Keratinocyte (primary cell): ENCODE results near the gene IFITM10. TPM values are rescaled to one million over a fixed set of nuclear protein-coding genes. Genes with fewer than 3 reads are reported as not detected.

Source experiments
- DNase-seq: peaks from one replicate; pipeline ENCODE4 v3.0.0-alpha.2; 2011; ENCODE audit warnings: low read depth, missing footprints, low spot score
- FAIRE-seq: peaks from 2 replicates; lab custom pipeline; 2011; peaks lifted over from hg19 to GRCh38; lab: Jason Lieb, UNC
- H2AFZ ChIP-seq: 2 replicates; pipeline ENCODE4 v1.6.0; 2012; ENCODE audit warnings: low read length, control low read depth, inconsistent platforms; ENCODE audit not compliant: control insufficient read depth
- H3K27ac ChIP-seq: 2 replicates; pipeline ENCODE4 v1.5.1; 2011; ENCODE audit warnings: low read length; ENCODE audit not compliant: control insufficient read depth, insufficient read depth
- H3K27me3 ChIP-seq: 3 replicates; pipeline ENCODE4 v1.6.0; 2011; ENCODE audit warnings: low read length; ENCODE audit not compliant: control insufficient read depth, insufficient read depth; ENCODE audit errors: extremely low read depth
- H3K36me3 ChIP-seq, 2 experiments: 2 replicates in 1 of 2; 3 replicates in 1 of 2; pipeline ENCODE4 v1.5.1; 2011; ENCODE audit warnings: low read length in 2 of 2, mild to moderate bottlenecking in 1 of 2; ENCODE audit not compliant: control insufficient read depth in 2 of 2, insufficient read depth in 2 of 2; ENCODE audit errors: extremely low read depth in 1 of 2
- H3K4me1 ChIP-seq: 3 replicates; pipeline ENCODE4 v1.5.1; 2011; ENCODE audit warnings: low read length; ENCODE audit not compliant: control insufficient read depth, insufficient read depth; ENCODE audit errors: extremely low read depth
- H3K4me2 ChIP-seq: 3 replicates; pipeline ENCODE4 v1.6.0; 2011; ENCODE audit warnings: low read depth, low read length; ENCODE audit not compliant: control insufficient read depth, insufficient read depth; ENCODE audit errors: extremely low read depth
- H3K4me3 ChIP-seq, 3 experiments: fragments of 200-600 bp in 1 of 3; sonication (generic) in 1 of 3; 2 replicates in 2 of 3; 3 replicates in 1 of 3; pipeline ENCODE4 v1.5.1; 2011 to 2016; ENCODE audit warnings: low read length in 3 of 3, mild to moderate bottlenecking in 3 of 3, control low read depth in 2 of 3, inconsistent platforms in 1 of 3, low read depth in 1 of 3, mixed read lengths in 1 of 3, mixed run types in 1 of 3, moderate library complexity in 1 of 3; ENCODE audit not compliant: control insufficient read depth in 2 of 3, insufficient read depth in 2 of 3; ENCODE audit errors: extremely low read depth in 1 of 3
- H3K79me2 ChIP-seq: 2 replicates; pipeline ENCODE4 v1.6.0; 2012; ENCODE audit warnings: low read length; ENCODE audit not compliant: control insufficient read depth, insufficient read depth
- H3K9ac ChIP-seq: 3 replicates; pipeline ENCODE4 v1.6.0; 2011; ENCODE audit warnings: low read length; ENCODE audit not compliant: control insufficient read depth, insufficient read depth; ENCODE audit errors: extremely low read depth
- H3K9me1 ChIP-seq: 3 replicates; pipeline ENCODE4 v1.6.0; 2011; ENCODE audit warnings: low read length; ENCODE audit not compliant: control insufficient read depth, insufficient read depth; ENCODE audit errors: extremely low read depth
- H3K9me3 ChIP-seq: 2 replicates; pipeline ENCODE4 v1.5.1; 2012; ENCODE audit warnings: low read depth, low read length; ENCODE audit not compliant: control insufficient read depth
- H4K20me1 ChIP-seq: 3 replicates; pipeline ENCODE4 v1.6.0; 2011; ENCODE audit warnings: low read length; ENCODE audit not compliant: control insufficient read depth, insufficient read depth; ENCODE audit errors: extremely low read depth
- EZH2 ChIP-seq: IDR thresholded peaks from one replicate; pipeline ENCODE4 v1.6.1; 2012; ENCODE audit warnings: inconsistent platforms, mild to moderate bottlenecking, low read length, moderate library complexity
- dilution Hi-C: fragments of 300-500 bp; cut with MboI; formaldehyde crosslinking; loops from one replicate; pipeline ENCODE4 v1.7.0; 2020; ENCODE audit warnings: low sequenced_read_pairs; ENCODE audit not compliant: extremely low pct_ligation_motif_present
- polyA plus RNA-seq, 5 experiments: library from polyadenylated mRNA; depleted of rRNA in 3 of 5; stranded (reverse) in 3 of 5; stranded (forward) in 1 of 5; unstranded in 1 of 5; fragments of >200 nt; gene quantifications; 1 replicate in 1 of 5; 2 replicates in 3 of 5; 3 replicates in 1 of 5; pipeline versions ENCODE4 v1.2.1 to v1.2.3, GENCODE V29; 2011 to 2012; ENCODE audit warnings: missing spikeins in 2 of 5, low read depth in 1 of 5, low replicate concordance in 1 of 5
- TF ChIP-seq, protein P1 (sequence below), 3 experiments: IDR thresholded peaks in 1 of 3; conservative IDR thresholded peaks in 1 of 3; optimal IDR thresholded peaks in 1 of 3; 2 replicates in 2 of 3; 3 replicates in 1 of 3; pipeline versions ENCODE3 to v1.5.1; 2011; ENCODE audit warnings: low read length in 3 of 3, mild to moderate bottlenecking in 3 of 3, moderate library complexity in 2 of 3, control low read depth in 1 of 3, inconsistent platforms in 1 of 3; ENCODE audit not compliant: insufficient read depth in 2 of 3; ENCODE audit errors: extremely low read depth in 1 of 3

IFITM10 gene
- polyA plus RNA-seq, 1 donor (not counting 4 experiments of a cell fraction or from before 2014, with no cell fraction given): 0.14 TPM

DNA sequence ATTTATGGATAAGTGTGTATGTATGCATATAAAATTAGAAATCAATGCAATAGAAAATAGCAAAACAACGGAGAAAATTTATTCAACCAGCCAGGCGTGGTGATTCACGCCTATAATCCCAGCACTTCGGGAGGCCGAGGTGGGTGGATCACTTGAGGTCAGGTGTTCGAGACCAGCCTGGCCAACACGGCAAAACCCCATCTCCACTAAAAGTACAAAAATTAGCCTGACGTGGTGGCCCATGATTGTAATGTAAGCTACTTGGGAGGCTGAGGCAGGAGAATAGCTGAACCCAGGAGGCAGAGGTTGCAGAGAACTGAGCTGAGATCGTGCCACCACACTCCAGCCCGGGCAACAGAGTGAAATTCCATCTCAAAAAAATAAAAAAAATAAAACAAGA is 47.9 kb downstream of the IFITM10 start:
- no peaks in the 10 kb centered on the region for H3K79me2 ChIP-seq
- H3K4me1 ChIP-seq: peaks cover 8% of the 10 kb centered on the region
- no peak overlapping the region for H3K4me3 ChIP-seq
- no peaks in the 10 kb centered on the region for H3K9me3 ChIP-seq
- H2AFZ ChIP-seq: no peak overlapping the region
- no peak overlapping the region for H3K9ac ChIP-seq
- DNase-seq (no peak), FAIRE-seq (no peak)
- no peaks in the 10 kb centered on the region for H3K27me3 ChIP-seq
- H3K9me1 ChIP-seq: no peaks in the 10 kb centered on the region
- TF ChIP-seq, protein P1, sequence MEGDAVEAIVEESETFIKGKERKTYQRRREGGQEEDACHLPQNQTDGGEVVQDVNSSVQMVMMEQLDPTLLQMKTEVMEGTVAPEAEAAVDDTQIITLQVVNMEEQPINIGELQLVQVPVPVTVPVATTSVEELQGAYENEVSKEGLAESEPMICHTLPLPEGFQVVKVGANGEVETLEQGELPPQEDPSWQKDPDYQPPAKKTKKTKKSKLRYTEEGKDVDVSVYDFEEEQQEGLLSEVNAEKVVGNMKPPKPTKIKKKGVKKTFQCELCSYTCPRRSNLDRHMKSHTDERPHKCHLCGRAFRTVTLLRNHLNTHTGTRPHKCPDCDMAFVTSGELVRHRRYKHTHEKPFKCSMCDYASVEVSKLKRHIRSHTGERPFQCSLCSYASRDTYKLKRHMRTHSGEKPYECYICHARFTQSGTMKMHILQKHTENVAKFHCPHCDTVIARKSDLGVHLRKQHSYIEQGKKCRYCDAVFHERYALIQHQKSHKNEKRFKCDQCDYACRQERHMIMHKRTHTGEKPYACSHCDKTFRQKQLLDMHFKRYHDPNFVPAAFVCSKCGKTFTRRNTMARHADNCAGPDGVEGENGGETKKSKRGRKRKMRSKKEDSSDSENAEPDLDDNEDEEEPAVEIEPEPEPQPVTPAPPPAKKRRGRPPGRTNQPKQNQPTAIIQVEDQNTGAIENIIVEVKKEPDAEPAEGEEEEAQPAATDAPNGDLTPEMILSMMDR (optimal IDR thresholded peaks at IDR 0.05 in 1 of 3, IDR thresholded peaks at IDR 0.05 in 1 of 3, conservative IDR thresholded peaks at IDR 0.05 in 1 of 3; ENCODE audit: extremely low read depth in 1 of 3, insufficient read depth in 2 of 3, low read length in 3 of 3): no peak
- TF ChIP-seq EZH2: no peak
- no peaks in the 10 kb centered on the region for H4K20me1 ChIP-seq
- dilution Hi-C loops: no loop called here
- H3K4me2 ChIP-seq: no peak overlapping the region
- H3K36me3 ChIP-seq: no peaks in the 10 kb centered on the region
- no peak overlapping the region for H3K27ac ChIP-seq

DNA sequence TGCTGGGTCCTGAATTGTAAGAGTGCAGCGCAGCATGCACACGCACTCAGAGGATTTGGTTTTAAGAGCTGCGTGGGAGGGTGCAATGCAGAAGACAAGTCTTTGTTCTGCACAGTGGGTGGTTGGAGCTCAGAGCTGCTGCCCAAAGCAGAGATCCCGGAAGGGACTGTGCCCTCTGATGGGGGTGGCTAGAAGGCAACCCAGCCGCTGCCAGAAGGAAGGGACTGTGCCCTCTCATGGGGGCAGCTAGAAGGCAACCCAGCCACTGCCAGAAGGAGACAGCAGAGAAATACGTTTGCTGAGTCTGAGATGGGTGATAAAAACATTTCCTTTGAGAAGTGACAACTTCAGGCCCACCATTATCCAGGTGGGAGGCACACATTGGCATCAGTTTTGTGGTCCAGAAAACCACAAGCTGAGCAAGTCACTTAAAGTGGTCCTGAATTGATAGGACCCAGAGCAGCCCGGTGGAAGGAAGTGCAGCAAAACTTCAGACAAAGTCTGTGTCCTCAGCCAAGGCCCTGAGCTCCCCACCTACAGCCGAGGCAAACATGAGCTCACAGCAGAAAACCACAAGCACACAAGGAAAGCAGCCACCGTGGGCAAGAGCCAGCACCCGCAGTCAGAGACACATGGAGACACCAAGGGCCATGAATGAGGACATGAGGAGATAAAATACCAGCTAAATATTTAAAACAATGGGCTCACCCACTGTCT is 49.1 kb downstream of the IFITM10 start:
- FAIRE-seq (no peak), DNase-seq (no peak)
- H3K9me1 ChIP-seq: no peaks in the 10 kb centered on the region
- H3K27ac ChIP-seq: no peak overlapping the region
- peaks cover 8% of the 10 kb centered on the region for H3K4me1 ChIP-seq
- no peaks in the 10 kb centered on the region for H3K9me3 ChIP-seq
- H3K36me3 ChIP-seq: no peaks in the 10 kb centered on the region
- H3K9ac ChIP-seq: no peak overlapping the region
- H3K79me2 ChIP-seq: no peaks in the 10 kb centered on the region
- TF ChIP-seq, protein P1 (optimal IDR thresholded peaks at IDR 0.05 in 1 of 3, IDR thresholded peaks at IDR 0.05 in 1 of 3, conservative IDR thresholded peaks at IDR 0.05 in 1 of 3; ENCODE audit: extremely low read depth in 1 of 3, insufficient read depth in 2 of 3, low read length in 3 of 3): no peak
- TF ChIP-seq EZH2: no peak
- H3K4me3 ChIP-seq: no peak overlapping the region
- H2AFZ ChIP-seq: no peak overlapping the region
- dilution Hi-C loops: no loop called here
- H4K20me1 ChIP-seq: no peaks in the 10 kb centered on the region
- peaks cover 3% of the 10 kb centered on the region for H3K27me3 ChIP-seq
- H3K4me2 ChIP-seq: no peak overlapping the region
